ENCODE results near the gene HPS1.

Gene HPS1

GRCh38 chr10:98430427-98430826, 16.3 kb downstream of the HPS1 start:
- Histone ChIP-seq H3K36me3 (no peaks in the 10 kb centered on the region), H3K27ac (no peak overlapping the region), H3K27me3 (ENCODE audit: insufficient read depth, low read depth, severe bottlenecking) (peaks cover 42% of the 10 kb centered on the region), H3K9me3 (ENCODE audit: severe bottlenecking) (peaks cover 6% of the 10 kb centered on the region), H3K4me3 (ENCODE audit: low read depth, low read length) (no peak overlapping the region)
- no peak for DNase-seq
- TF ChIP-seq CTCF (IDR thresholded peaks at IDR 0.05; ENCODE audit: low read depth, low read length) = no peak

- Histone ChIP-seq H3K4me3 (ENCODE audit: low read depth, low read length) (no peak overlapping the region), H3K36me3 (no peaks in the 10 kb centered on the region), H3K27me3 (ENCODE audit: insufficient read depth, low read depth, severe bottlenecking) (peaks cover 43% of the 10 kb centered on the region), H3K9me3 (ENCODE audit: severe bottlenecking) (peaks cover 6% of the 10 kb centered on the region), H3K27ac (no peak overlapping the region)
- DNase-seq = no peak
- no peak for TF ChIP-seq CTCF (IDR thresholded peaks at IDR 0.05; ENCODE audit: low read depth, low read length)
Observed at GRCh38 chr10:98429320-98430072, 17.2 kb downstream of the HPS1 start.

- H3K36me3 ChIP-seq = no peaks in the 10 kb centered on the region
- DNase-seq = no peak
- peaks cover 3% of the 10 kb centered on the region for H3K9me3 ChIP-seq (ENCODE audit: severe bottlenecking)
- no peak overlapping the region for H3K4me3 ChIP-seq (ENCODE audit: low read depth, low read length)
- TF ChIP-seq CTCF (IDR thresholded peaks at IDR 0.05; ENCODE audit: low read depth, low read length) = no peak
- no peak overlapping the region for H3K27ac ChIP-seq
- peaks cover 48% of the 10 kb centered on the region for H3K27me3 ChIP-seq (ENCODE audit: insufficient read depth, low read depth, severe bottlenecking)
Observed at GRCh38 chr10:98427011-98427515, 19.7 kb downstream of the HPS1 start.

- no peak overlapping the region for H3K27ac ChIP-seq
- TF ChIP-seq CTCF (IDR thresholded peaks at IDR 0.05; ENCODE audit: low read depth, low read length) = peak; percentile 97
- peaks cover 48% of the 10 kb centered on the region for H3K27me3 ChIP-seq (ENCODE audit: insufficient read depth, low read depth, severe bottlenecking)
- H3K4me3 ChIP-seq (ENCODE audit: low read depth, low read length) = no peak overlapping the region
- DNase-seq = peak; percentile 77
- no peaks in the 10 kb centered on the region for H3K36me3 ChIP-seq
- no peaks in the 10 kb centered on the region for H3K9me3 ChIP-seq (ENCODE audit: severe bottlenecking)
Observed at GRCh38 chr10:98425511-98426352, 21.0 kb downstream of the HPS1 start.

GRCh38 chr10:98424295-98425254, 22.2 kb downstream of the HPS1 start:
- Histone ChIP-seq H3K4me3 (ENCODE audit: low read depth, low read length) (no peak overlapping the region), H3K36me3 (no peaks in the 10 kb centered on the region), H3K27ac (no peak overlapping the region), H3K27me3 (ENCODE audit: insufficient read depth, low read depth, severe bottlenecking) (peaks cover 39% of the 10 kb centered on the region), H3K9me3 (ENCODE audit: severe bottlenecking) (no peaks in the 10 kb centered on the region)
- DNase-seq = no peak
- no peak for TF ChIP-seq CTCF (IDR thresholded peaks at IDR 0.05; ENCODE audit: low read depth, low read length)

Measured in WERI-Rb-1 (cell line).